ENCODE results near the gene PTOV1.

Gene PTOV1

DNA sequence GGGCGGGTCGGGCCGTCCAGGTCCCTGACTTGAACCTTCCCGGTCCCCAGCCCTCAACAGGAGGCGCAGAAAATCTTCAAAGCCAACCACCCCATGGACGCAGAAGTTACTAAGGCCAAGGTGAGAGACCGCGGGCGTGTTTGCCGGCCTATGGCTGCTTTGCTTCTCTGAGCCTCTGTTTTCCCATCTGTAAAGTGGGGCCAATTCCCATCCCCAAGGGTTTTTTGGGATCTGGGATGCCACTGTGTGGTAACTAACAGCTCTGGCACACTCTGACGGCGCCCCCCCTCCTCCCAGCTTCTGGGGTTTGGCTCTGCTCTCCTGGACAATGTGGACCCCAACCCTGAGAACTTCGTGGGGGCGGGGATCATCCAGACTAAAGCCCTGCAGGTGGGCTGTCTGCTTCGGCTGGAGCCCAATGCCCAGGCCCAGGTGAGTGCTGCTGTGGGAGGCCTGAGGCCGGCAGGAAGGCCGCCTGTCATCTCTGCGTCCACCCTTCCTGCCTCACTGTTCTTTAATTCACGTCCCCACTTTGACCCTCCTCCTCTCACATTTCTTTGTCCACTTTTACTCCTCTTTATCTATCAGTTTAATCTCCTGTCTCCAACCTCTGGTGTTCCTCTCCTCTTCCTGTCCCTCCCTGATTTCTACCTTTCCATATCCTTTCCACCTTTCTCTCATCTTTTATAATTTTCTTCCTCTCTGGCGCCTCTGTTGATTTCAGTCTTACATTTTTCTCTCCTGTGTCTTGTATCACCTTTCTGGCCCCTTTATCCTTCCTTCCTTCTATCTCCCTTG lies 44.9 kb upstream of the PTOV1 start:
- TF ChIP-seq, protein P1, sequence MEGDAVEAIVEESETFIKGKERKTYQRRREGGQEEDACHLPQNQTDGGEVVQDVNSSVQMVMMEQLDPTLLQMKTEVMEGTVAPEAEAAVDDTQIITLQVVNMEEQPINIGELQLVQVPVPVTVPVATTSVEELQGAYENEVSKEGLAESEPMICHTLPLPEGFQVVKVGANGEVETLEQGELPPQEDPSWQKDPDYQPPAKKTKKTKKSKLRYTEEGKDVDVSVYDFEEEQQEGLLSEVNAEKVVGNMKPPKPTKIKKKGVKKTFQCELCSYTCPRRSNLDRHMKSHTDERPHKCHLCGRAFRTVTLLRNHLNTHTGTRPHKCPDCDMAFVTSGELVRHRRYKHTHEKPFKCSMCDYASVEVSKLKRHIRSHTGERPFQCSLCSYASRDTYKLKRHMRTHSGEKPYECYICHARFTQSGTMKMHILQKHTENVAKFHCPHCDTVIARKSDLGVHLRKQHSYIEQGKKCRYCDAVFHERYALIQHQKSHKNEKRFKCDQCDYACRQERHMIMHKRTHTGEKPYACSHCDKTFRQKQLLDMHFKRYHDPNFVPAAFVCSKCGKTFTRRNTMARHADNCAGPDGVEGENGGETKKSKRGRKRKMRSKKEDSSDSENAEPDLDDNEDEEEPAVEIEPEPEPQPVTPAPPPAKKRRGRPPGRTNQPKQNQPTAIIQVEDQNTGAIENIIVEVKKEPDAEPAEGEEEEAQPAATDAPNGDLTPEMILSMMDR (conservative IDR thresholded peaks at IDR 0.05; ENCODE audit: low read depth), result no peak
- POLR2A ChIA-PET (ENCODE audit: low non-redundant PET), result no interaction called here
- CTCF ChIA-PET, result no interaction called here
- peak overlapping the region; percentile 84 for H3K27ac ChIP-seq
- DNase-seq (ENCODE audit: low spot score), result no peak

DNA sequence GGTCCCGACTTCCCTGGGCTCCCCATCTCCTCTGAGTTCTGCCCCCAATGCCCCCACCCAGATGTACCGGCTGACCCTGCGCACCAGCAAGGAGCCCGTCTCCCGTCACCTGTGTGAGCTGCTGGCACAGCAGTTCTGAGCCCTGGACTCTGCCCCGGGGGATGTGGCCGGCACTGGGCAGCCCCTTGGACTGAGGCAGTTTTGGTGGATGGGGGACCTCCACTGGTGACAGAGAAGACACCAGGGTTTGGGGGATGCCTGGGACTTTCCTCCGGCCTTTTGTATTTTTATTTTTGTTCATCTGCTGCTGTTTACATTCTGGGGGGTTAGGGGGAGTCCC lies 44.4 kb upstream of the PTOV1 start:
- CTCF ChIA-PET, result interaction anchor here (1.0 kb wide), 1 partner anchor 122 kb away, joined by 4 read pairs; no protein-coding TSS in a partner anchor
- H3K27ac ChIP-seq, result peak overlapping the region; percentile 84
- TF ChIP-seq, protein P1 (conservative IDR thresholded peaks at IDR 0.05; ENCODE audit: low read depth), result no peak
- POLR2A ChIA-PET (ENCODE audit: low non-redundant PET), result no interaction called here
- DNase-seq (ENCODE audit: low spot score), result no peak

- ChIA-PET CTCF (interaction anchor here (0.6 to 1.0 kb wide), 2 partner anchors 123 to 126 kb away, joined by 3 to 4 read pairs; no protein-coding TSS in a partner anchor), POLR2A (ENCODE audit: low non-redundant PET) (interaction anchor here (0.7 kb wide), 1 partner anchor 14 kb away, joined by 3 read pairs; no protein-coding TSS in a partner anchor)
- TF ChIP-seq, protein P1 (conservative IDR thresholded peaks at IDR 0.05; ENCODE audit: low read depth), result no peak
- DNase-seq (ENCODE audit: low spot score), result no peak
- peak overlapping the region; percentile 84 for H3K27ac ChIP-seq
These were observed 43.7 kb upstream of the PTOV1 start for GRCh38 chr19:49807058-49807903.

DNA sequence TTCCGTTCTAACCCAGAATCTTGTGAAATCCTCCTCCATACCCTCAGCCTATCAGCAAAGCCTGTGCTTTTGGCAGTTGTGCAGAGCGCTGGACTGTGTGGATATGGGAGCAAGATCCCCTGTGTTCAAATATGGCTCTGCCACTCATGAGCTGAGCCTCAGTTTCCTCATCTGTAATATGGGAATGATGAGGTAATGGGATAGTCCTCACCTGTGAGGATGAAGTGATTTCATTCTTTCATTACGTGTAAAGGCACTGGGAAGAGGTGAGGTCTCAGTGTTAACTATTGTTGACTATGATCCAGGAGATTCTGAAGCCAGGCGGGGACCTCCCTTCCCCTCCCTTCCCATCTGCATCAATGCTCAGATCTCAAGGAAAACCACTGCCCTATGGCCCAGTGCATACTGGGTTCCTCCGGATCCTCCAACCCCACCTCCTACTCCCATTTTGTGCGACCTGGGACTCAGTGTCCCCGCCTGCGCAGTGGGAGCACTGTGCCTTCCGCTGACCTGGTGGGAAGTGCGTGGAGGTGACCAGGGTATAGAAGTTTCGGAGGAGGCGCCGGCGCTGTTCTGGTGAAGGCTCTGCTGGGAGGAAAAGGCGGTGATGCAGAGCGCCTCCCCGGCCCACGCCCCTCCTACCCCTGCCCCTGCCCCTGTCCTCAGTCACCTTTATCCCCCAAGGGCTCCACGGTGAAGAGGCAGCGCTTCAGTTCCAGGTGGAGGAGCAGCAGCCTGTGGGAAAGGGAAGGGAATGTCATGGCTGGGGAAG lies 42.9 kb upstream of the PTOV1 start:
- no peak for DNase-seq (ENCODE audit: low spot score)
- ChIA-PET POLR2A (ENCODE audit: low non-redundant PET) (interaction anchor here (0.7 kb wide), 1 partner anchor 15 kb away, joined by 3 read pairs; no protein-coding TSS in a partner anchor), CTCF (interaction anchor here (0.6 kb wide), 1 partner anchor 127 kb away, joined by 3 read pairs; no protein-coding TSS in a partner anchor)
- TF ChIP-seq, protein P1 (conservative IDR thresholded peaks at IDR 0.05; ENCODE audit: low read depth), result no peak
- peak overlapping the region; percentile 84 for H3K27ac ChIP-seq

DNA sequence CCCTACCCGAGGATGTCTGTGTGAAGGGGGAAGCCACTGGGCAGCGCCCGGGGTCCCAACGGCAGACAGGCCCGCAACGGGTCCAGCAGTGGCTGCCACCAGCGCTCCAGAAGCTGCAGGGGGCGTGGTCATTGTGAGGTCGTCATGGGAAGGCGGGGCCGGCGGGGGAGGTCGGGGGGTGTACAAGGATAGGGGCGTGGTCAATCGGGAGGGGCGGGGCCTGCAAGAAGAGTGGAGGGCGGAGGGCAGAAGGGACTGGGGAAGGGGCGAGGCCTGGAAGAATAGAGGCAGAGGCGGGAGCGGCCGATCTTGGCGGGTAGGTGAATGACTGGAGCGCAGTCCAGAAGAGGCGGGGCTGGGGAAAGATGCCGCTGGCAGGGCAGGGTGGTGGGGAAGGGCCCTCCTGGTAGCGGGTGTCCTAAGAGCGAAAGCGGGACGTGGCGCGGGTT lies 42.2 kb upstream of the PTOV1 start:
- DNase-seq (ENCODE audit: low spot score), result peak; percentile 92
- peak overlapping the region; percentile 84 for H3K27ac ChIP-seq
- TF ChIP-seq, protein P1 (conservative IDR thresholded peaks at IDR 0.05; ENCODE audit: low read depth), result no peak
- CTCF ChIA-PET, result interaction anchor here (0.8 kb wide), 1 partner anchor 119 kb away, joined by 3 read pairs; no protein-coding TSS in a partner anchor
- POLR2A ChIA-PET (ENCODE audit: low non-redundant PET), result no interaction called here
